ENCODE results near the gene ACER1.
A peak's percentile ranks its signal among the peaks of the same experiment; 100 is the strongest.
"Not testable (repeated sequence)": the region's sequence is repeated elsewhere in the genome, so short reads cannot be mapped to it uniquely, and the experiment has no call there.

ACER1 gene, protein sequence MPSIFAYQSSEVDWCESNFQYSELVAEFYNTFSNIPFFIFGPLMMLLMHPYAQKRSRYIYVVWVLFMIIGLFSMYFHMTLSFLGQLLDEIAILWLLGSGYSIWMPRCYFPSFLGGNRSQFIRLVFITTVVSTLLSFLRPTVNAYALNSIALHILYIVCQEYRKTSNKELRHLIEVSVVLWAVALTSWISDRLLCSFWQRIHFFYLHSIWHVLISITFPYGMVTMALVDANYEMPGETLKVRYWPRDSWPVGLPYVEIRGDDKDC

DNA sequence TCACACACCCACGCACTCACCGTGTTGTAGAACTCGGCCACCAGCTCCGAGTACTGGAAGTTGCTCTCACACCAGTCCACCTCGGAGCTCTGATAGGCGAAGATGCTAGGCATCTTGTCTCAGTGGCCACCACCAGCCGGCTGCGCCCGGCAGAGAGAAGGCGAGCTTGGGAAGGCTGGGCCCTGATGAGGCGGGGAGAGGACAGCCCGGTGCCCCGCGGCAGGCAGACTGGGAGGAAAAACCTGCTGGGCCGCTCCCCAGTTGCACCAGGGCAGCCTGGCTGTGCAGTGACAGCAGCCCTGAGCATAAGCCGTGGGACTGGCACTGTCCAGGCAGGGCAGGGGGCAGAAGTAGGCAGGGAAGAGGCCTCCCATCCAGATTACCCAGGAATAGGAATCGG, at the start of gene ACER1:
TSS of gene ACER1 (minus strand) at position 174 of the 400 bp plus-strand sequence. CDS start at position 113, 61 bp downstream.
- no peak for DNase-seq

DNA sequence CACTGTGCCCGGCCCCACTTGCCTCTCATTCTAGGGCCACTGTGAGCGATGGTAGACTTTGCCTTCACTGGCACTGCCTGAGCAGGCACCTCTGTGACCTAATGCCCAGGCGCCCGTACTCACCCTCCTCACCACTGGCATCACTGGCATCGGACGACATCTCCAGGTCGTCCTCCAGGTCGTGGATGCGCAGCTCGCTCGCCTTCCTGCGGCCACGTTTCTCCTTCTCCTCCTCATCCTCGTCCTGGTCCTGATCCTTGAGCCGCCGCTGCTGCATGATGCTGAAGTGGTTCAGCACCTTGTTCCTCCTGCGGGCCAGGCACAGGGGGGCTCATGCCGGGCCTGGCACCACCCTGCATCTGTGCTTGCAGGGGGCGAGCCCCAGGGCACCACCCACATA, 49.8 kb upstream of the ACER1 start:
- DNase-seq, result no peak

GRCh38 chr19:6381030-6381750, 47.8 kb upstream of the ACER1 start:
- no peak for DNase-seq

DNA sequence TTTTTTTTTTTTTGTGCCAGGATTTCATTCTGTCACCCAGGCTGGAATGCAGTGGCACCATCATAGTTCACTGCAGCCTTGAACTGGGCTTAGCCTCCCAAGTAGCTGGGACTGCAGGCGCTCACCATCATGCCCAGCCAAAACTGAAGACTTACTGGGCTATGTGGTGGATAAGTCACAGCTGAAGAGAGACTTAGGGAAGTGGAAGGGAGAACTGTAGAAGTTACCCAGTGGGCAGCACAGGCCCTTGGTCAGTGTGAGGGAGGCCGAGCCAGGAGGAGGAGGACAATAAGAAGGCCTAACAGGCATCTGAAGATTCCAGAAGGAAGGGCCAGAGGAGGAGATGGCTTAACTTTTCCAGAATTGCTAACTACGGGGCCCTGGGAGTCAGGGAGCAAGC, 46.3 kb upstream of the ACER1 start:
- DNase-seq, result no peak

DNA sequence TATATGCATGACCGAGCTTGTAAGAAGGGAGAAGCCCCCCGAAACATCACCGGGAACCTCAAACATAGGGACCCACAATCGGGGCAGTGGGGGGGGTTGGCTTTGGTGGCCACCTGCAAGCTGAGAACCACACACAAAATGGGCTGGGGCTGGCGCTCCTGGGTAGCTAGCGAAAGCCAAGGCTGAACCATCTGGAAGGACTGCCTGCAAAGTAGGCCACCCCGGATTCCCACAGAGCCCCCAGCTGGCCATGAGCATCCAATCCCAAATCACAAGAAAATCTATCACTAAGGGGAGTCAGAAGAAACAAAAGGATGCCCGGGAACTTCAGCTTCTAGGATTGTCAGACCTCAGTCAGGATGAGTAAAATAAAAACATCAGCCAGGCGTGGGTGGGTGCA, 45.1 kb upstream of the ACER1 start:
- DNase-seq, result no peak

GRCh38 chr19:6378041-6378440, 44.6 kb upstream of the ACER1 start:
- DNase-seq, result no peak

DNA sequence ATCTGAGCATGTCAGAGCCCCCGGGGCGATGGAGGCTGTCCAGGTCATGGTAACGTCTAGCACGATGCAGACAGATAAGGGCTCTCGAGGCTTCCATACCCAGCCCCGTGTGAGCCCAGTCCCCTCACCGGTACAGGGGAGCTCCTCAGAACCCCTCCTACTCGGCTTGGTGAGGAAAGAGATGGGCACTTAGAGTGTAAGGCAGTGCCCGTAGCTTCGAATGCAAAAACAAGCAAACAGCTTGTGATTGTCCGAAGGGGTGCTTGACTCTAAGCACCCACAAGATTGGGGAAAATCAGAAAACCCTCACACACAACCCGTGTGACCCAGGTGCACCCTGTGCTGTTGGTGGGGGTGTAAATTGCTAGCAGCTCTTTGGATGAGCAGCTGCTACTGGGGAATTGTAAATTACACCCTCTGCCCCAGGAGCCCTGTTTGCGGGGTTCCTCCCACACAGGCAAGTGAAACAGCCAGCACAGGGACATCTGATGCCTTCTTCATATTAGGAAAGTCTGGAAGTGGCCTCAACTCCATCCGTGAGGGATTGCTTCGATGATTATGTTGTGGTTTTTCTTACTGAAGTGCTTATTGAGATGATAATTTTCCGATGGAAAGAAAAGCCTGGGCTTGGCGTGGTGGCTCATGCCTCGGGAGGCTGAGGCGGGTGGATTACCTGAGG, 43.2 kb upstream of the ACER1 start:
- DNase-seq, result no peak

DNA sequence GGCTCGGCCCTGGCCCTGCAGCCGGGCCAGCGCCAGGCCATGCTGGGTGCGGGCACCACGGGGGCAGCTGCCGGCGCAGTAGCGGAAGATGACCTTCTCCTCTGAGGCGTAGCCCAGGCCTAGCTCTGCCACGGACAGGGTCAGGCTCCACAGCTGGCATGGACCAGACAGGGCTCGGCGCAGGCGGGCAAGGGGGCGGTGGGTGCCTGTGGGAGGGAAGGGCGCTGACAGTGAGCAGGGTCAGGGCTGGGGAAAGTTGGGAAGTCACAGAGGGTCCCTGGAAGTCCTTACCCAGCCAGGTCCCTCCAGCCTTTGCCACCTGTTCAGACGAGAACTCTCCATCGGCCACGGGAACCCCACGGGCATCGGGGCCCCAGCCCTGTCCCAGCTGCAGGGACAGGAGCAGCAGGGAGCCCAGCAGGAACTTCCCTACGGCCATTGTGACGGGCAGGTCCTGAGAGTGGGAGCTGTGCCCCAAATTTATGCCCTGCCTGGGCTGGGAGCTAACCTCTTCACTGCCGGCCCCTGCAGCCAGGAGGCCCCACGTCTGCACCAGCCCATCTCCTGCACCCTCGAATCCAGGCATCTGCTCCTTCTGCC, 42.1 kb upstream of the ACER1 start, which contains the start of gene PSPN:
TSS of gene PSPN (minus strand) at position 523 of the 600 bp plus-strand sequence. CDS start at position 439, 84 bp downstream.
- DNase-seq, result no peak

DNA sequence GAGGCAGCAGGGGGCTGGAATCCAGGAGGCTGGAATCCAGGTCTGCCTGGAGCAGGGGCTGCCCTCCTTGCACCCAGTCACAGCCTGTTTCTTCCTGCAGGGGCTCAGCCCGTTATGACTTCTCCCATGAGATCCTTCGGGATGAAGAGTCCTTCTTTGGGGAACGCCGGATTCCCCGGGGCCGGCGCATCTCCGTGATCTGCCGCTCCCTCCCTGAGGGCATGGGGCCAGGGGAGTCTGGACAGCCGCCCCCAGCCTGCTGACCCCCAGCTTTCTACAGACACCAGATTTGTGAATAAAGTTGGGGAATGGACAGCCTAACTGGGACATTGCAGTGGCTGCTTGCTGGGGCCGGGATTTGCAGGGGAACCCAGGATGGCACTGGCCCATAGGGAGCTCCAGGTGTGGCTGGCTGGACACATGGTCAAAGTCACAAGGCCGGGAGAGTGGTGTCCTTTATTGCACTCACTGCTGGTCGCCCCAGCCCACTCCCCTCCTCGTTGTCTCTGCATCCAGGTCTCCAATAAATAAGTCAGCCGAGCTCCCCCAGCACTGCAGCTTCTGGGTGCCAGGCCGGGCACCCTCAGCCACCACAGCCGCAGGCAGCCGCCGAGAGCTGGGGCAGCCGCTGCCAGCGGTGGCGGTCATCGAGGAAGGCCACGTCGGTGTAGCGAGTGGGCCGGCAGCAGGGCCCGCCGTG, 41.4 kb upstream of the ACER1 start:
- DNase-seq, result no peak

- DNase-seq, result no peak
Measured at GRCh38 chr19:6374161-6374709, 40.8 kb upstream of the ACER1 start.

DNA sequence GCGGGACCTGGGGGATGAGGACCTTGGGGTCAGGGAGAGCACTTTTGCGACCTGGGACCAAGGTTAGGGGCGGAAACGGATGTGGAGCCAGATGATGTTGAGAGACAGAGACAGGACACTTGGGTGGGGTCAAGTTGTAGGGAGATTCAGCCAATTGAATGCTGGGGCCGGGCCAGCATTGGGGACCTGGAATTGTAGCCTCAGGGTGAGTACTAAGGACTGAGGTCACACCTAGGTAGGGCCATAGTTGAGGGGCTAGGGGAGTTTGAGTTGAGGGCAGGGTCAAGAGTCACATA, 40.3 kb upstream of the ACER1 start:
- no peak for DNase-seq

- DNase-seq, result peak; percentile 98
Measured at GRCh38 chr19:6373096-6373812, 39.8 kb upstream of the ACER1 start.

GRCh38 chr19:6372594-6373095, 39.2 kb upstream of the ACER1 start, which contains the start of gene ALKBH7:
ALKBH7 (plus strand) TSS chr19:6372794; CDS start chr19:6372821, 27 bp downstream.
- peak; percentile 99 for DNase-seq

GRCh38 chr19:6364353-6364752, 30.9 kb upstream of the ACER1 start:
- no peak for DNase-seq

GRCh38 chr19:6362351-6362801, 29.0 kb upstream of the ACER1 start:
- DNase-seq, result peak; percentile 24 to 62

- DNase-seq, result peak in 1 of 2 donors; percentile 19
Measured at GRCh38 chr19:6362027-6362350, 28.6 kb upstream of the ACER1 start.

GRCh38 chr19:6360857-6361216, 27.4 kb upstream of the ACER1 start:
- DNase-seq, result not testable (repeated sequence)

- not testable (repeated sequence) for DNase-seq
Measured at GRCh38 chr19:6360445-6360844, 27.0 kb upstream of the ACER1 start.

- DNase-seq, result no peak
Measured at GRCh38 chr19:6359568-6360341, 26.3 kb upstream of the ACER1 start.

DNA sequence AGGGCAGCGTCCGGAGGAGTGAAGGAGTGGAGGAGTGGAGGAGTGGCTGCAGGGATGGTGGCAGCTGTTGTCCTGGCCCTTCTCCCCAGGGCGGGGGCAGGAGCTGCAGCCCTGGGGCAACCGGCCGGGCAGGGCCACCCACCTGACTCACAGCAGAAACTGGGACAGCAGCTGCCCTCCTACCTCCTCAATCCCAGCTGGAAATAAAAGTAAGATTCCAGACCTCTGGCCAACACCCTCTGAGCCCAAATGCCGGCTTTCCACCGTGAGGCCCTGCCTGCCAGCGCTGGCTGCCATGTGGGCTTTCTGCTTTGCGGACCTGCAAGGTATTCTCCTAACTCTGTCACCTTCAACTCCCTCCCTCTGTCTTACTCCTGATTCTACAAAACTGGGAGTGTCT, 24.6 kb upstream of the ACER1 start:
- no peak for DNase-seq

DNA sequence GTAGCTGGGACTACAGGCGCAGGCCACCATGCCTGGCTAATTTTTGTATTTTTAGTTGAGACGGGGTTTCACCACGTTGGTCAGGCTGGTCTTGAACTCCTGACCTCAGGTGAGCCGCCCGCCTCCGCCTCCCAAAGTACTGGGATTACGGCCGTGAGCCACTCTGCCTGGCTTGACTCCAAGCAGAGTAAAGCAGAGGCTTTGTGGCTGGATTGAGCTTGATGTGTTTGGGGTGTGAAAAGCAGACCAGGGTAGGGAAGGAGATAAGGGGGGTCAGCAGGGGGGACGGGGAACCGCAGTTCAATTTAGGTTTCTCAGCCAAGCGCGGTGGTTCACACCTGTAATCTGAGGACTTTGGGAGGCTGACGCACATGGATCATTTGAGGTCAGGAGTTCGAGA, 23.8 kb upstream of the ACER1 start:
- no peak for DNase-seq
